Measurements from ENCODE around the gene HOXB6.

Gene HOXB6

DNA sequence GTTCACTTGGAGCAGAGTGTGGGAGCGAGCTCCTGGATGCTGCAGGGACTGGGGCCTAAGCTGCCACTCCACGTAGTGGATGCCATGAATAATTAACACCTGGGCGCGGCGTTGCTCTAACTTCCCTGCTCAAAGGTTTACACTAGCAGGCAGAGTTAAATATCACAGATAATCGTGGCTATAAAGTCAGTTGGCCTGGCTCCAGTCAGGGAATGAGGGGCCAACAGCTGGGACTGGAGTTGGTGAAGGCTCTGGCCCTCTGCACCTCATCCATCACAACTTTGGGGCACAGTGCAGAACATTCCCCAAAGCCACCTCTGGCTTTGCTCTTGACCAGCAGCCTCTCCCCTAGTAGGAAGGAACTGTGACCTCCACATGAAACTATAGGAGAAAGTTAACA lies 37.6 kb downstream of the HOXB6 start:
- Histone ChIP-seq H3K9ac (ENCODE audit: low read depth in 1 of 2, low read length in 2 of 2) (peak overlapping the region in 1 of 2 donors; percentile 35), H3K27me3 (ENCODE audit: control insufficient read depth in 2 of 2, insufficient read depth in 2 of 2, low read length in 2 of 2) (peaks cover 0 to 3% of the 10 kb centered on the region in 2 donors), H3K4me3 (ENCODE audit: low read length in 2 of 2) (peak overlapping the region in 1 of 2 donors; percentile 1), H3K9me3 (ENCODE audit: control insufficient read depth in 2 of 2, low read length in 2 of 2) (no peaks in the 10 kb centered on the region), H3K36me3 (ENCODE audit: control insufficient read depth in 2 of 2, insufficient read depth in 2 of 2, low read length in 2 of 2) (peaks cover 2 to 13% of the 10 kb centered on the region in 2 donors), H3K4me1 (ENCODE audit: control insufficient read depth in 2 of 2, insufficient read depth in 2 of 2, low read length in 2 of 2) (peaks cover 33 to 41% of the 10 kb centered on the region in 2 donors), H3K27ac (ENCODE audit: low read depth in 2 of 2, low read length in 2 of 2) (peak overlapping the region; percentile 67 to 75)

DNA sequence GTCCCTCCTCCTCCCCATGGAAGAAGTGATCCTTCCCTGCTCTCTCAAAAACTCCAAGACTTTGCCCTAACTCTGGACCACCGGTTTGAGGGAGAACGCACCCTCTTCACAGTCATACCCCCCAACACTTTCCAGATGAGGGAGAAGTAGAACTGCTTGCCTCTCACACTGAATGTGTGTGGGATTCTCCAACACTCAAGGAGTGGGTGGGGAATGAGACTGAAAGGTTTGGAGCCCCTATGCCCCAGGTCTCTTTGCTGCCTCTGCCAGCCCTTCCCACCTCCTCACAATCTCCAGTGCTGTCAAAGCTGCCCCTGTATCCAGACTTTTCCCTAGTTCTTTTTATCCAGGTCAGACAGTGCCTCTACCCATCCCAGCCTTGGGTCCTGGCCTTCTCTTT lies 38.1 kb downstream of the HOXB6 start:
- Histone ChIP-seq H3K27ac (ENCODE audit: low read depth in 2 of 2, low read length in 2 of 2) (peak overlapping the region; percentile 67 to 75), H3K27me3 (ENCODE audit: control insufficient read depth in 2 of 2, insufficient read depth in 2 of 2, low read length in 2 of 2) (peaks cover 0 to 3% of the 10 kb centered on the region in 2 donors), H3K4me1 (ENCODE audit: control insufficient read depth in 2 of 2, insufficient read depth in 2 of 2, low read length in 2 of 2) (peaks cover 32 to 46% of the 10 kb centered on the region in 2 donors), H3K36me3 (ENCODE audit: control insufficient read depth in 2 of 2, insufficient read depth in 2 of 2, low read length in 2 of 2) (peaks cover 0 to 13% of the 10 kb centered on the region in 2 donors), H3K4me3 (ENCODE audit: low read length in 2 of 2) (no peak overlapping the region), H3K9me3 (ENCODE audit: control insufficient read depth in 2 of 2, low read length in 2 of 2) (no peaks in the 10 kb centered on the region), H3K9ac (ENCODE audit: low read depth in 1 of 2, low read length in 2 of 2) (peak overlapping the region in 1 of 2 donors; percentile 35)

DNA sequence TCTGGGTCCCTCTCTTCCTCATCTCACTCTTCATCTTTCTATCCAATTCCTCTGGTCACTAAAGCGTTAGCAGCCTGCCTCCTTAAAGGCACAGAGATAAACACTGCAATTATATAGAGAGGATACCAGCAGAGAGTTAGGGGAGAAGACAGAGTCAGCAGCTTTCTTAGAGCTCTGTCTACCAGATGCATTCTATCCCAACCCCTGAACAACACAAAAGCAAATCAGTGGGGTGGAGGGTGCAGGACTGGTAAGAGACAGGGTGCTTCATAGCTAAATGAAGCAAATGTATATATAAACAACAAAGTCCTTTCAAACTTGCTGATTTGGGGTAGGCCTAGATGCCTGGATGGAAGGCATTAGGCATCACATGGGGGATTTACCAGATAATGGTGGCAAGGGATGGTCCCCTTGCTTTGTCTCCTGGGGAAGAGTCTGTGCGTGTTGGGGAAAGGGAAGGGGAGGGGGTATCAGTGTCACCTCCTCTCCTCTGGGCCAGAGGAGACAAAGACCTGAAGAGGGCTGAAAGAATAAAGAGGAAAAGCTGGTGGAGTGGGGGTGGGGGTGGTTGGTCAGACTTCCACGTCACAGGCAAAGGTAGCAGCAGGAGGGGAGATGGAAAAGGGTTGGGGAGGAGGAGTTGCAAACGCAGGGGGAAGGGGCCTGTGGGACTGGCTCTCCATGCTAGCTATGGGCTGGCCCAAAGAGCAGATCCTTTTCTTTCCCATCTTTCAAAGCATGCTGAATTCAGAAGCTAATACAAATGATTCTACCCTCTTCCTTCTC lies 38.7 kb downstream of the HOXB6 start:
- H3K4me3 ChIP-seq (ENCODE audit: low read length in 2 of 2) = no peak overlapping the region
- peak overlapping the region in 1 of 2 donors; percentile 32 for H3K27ac ChIP-seq (ENCODE audit: low read depth in 2 of 2, low read length in 2 of 2)
- H3K36me3 ChIP-seq (ENCODE audit: control insufficient read depth in 2 of 2, insufficient read depth in 2 of 2, low read length in 2 of 2) = peaks cover 0 to 13% of the 10 kb centered on the region in 2 donors
- peaks cover 37 to 48% of the 10 kb centered on the region in 2 donors for H3K4me1 ChIP-seq (ENCODE audit: control insufficient read depth in 2 of 2, insufficient read depth in 2 of 2, low read length in 2 of 2)
- peaks cover 0 to 3% of the 10 kb centered on the region in 2 donors for H3K27me3 ChIP-seq (ENCODE audit: control insufficient read depth in 2 of 2, insufficient read depth in 2 of 2, low read length in 2 of 2)
- H3K9ac ChIP-seq (ENCODE audit: low read depth in 1 of 2, low read length in 2 of 2) = no peak overlapping the region
- H3K9me3 ChIP-seq (ENCODE audit: control insufficient read depth in 2 of 2, low read length in 2 of 2) = no peaks in the 10 kb centered on the region

DNA sequence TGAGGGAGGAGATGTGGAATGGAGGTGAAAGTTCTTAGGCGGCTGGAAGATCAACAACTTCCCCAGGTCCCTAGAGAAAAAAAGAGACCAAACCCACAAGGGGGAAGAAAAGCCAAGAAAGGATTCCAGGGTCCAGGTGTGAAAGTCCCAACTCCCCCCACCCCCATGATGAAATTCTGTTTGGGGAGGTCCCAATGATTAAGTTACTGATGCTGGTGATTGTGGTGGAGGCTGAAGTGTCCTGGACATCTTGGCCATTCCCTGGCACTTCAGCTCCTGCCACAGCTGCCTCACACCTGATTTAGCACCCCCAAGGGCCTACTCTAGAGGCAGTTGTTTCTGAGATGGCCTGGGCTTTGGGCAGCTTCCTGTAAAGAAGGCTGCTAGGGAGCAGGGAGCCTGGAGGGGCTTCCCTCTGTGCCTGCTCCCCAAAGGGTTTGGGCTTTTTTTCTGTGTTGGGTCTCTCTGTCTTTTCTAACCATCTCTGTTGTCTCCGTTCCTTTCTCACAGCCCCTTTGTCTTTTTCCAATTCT lies 39.7 kb downstream of the HOXB6 start:
- Histone ChIP-seq H3K36me3 (ENCODE audit: control insufficient read depth in 2 of 2, insufficient read depth in 2 of 2, low read length in 2 of 2) (peaks cover 0 to 13% of the 10 kb centered on the region in 2 donors), H3K27me3 (ENCODE audit: control insufficient read depth in 2 of 2, insufficient read depth in 2 of 2, low read length in 2 of 2) (peaks cover 0 to 3% of the 10 kb centered on the region in 2 donors), H3K27ac (ENCODE audit: low read depth in 2 of 2, low read length in 2 of 2) (peak overlapping the region in 1 of 2 donors; percentile 23), H3K9me3 (ENCODE audit: control insufficient read depth in 2 of 2, low read length in 2 of 2) (no peaks in the 10 kb centered on the region), H3K4me3 (ENCODE audit: low read length in 2 of 2) (peak overlapping the region in 1 of 2 donors; percentile 50), H3K9ac (ENCODE audit: low read depth in 1 of 2, low read length in 2 of 2) (no peak overlapping the region), H3K4me1 (ENCODE audit: control insufficient read depth in 2 of 2, insufficient read depth in 2 of 2, low read length in 2 of 2) (peaks cover 42 to 53% of the 10 kb centered on the region in 2 donors)

DNA sequence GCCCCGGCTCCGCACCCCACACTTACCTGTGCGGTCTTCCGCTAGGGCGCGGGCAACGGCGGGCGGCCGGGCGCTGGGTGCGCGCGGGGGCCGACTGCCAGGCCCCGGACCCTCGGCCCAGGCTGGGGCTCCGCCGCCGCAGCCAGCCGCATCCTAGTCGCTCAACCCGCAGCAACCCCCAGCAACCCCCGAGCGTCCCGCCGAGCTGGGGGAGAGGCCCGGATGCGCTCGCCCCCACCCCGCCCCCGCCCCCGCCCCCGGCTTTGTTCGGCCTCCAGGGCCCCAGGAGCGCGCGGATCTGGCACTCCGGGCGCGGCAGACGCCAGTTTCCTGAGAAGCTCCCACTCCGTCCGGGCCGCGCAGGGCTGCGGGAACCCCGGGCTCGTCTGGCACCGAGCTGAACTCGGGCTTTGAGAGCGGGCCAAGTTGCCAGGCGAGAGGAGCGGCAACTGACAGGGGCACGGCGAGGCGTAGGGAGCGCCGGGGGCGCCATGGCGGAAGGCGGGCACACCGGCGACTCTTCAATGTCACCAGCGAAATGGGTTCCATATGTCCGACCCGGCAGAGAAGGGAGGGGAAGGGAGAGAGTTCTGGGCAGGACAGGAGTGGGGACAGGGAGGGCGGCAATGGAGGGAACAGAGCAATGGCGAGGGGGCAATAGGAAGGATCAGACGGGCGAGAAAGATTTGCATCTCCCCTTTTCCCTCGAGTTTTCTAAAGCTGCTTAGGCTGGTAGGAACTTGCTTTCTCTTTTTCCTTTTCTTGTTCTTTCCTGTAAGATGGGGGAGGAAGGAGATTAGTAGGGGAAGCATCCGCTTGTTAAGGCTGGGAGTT lies 40.4 kb downstream of the HOXB6 start:
- Histone ChIP-seq H3K27ac (ENCODE audit: low read depth in 2 of 2, low read length in 2 of 2) (peak overlapping the region; percentile 11 to 61), H3K9me3 (ENCODE audit: control insufficient read depth in 2 of 2, low read length in 2 of 2) (no peaks in the 10 kb centered on the region), H3K9ac (ENCODE audit: low read depth in 1 of 2, low read length in 2 of 2) (peak overlapping the region in 1 of 2 donors; percentile 38), H3K36me3 (ENCODE audit: control insufficient read depth in 2 of 2, insufficient read depth in 2 of 2, low read length in 2 of 2) (peaks cover 0 to 13% of the 10 kb centered on the region in 2 donors), H3K4me1 (ENCODE audit: control insufficient read depth in 2 of 2, insufficient read depth in 2 of 2, low read length in 2 of 2) (peaks cover 43 to 59% of the 10 kb centered on the region in 2 donors), H3K4me3 (ENCODE audit: low read length in 2 of 2) (peak overlapping the region; percentile 50 to 51), H3K27me3 (ENCODE audit: control insufficient read depth in 2 of 2, insufficient read depth in 2 of 2, low read length in 2 of 2) (peaks cover 0 to 3% of the 10 kb centered on the region in 2 donors)

DNA sequence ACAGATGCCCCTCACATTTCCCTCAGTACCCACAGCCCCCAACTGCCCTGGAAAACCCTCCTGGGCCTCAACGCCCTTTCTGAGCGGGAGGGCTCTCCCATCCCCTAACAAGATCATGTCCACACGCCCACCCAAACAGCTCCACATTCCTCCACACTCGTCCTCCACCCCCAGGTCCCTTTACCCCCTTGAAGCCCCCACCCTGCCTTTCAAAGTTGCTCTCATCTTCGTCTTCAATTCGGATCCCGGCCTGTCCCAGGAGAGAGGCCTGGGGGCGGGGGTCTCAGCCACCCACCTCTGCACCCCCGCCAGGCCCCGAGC lies 41.0 kb downstream of the HOXB6 start:
- H3K4me1 ChIP-seq (ENCODE audit: control insufficient read depth in 2 of 2, insufficient read depth in 2 of 2, low read length in 2 of 2) = peaks cover 39 to 54% of the 10 kb centered on the region in 2 donors
- no peak overlapping the region for H3K4me3 ChIP-seq (ENCODE audit: low read length in 2 of 2)
- peaks cover 0 to 13% of the 10 kb centered on the region in 2 donors for H3K36me3 ChIP-seq (ENCODE audit: control insufficient read depth in 2 of 2, insufficient read depth in 2 of 2, low read length in 2 of 2)
- peaks cover 0 to 3% of the 10 kb centered on the region in 2 donors for H3K27me3 ChIP-seq (ENCODE audit: control insufficient read depth in 2 of 2, insufficient read depth in 2 of 2, low read length in 2 of 2)
- H3K9ac ChIP-seq (ENCODE audit: low read depth in 1 of 2, low read length in 2 of 2) = no peak overlapping the region
- no peaks in the 10 kb centered on the region for H3K9me3 ChIP-seq (ENCODE audit: control insufficient read depth in 2 of 2, low read length in 2 of 2)
- peak overlapping the region in 1 of 2 donors; percentile 32 for H3K27ac ChIP-seq (ENCODE audit: low read depth in 2 of 2, low read length in 2 of 2)

DNA sequence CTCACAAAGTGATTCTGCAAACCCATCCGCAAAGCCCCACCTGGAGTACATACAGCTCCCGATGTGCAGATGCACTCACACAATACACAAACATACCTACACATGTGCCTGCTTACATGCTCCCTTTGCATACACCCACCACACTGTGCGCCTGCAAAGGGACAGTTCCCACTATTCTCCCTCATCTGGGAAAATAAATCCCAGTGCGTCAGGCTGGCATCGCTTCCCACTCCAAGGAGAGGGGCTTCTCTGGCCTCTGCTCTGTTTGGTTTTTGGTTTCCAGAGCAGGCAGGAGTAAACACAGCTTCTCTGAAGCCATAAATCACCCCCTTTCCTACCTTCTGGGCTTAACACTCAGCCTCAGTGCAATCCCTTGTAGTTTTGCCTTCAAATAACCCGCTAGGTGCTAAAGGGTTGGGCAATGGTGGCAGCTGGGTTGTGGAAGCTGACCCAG lies 41.4 kb downstream of the HOXB6 start:
- no peaks in the 10 kb centered on the region for H3K9me3 ChIP-seq (ENCODE audit: control insufficient read depth in 2 of 2, low read length in 2 of 2)
- peaks cover 0 to 13% of the 10 kb centered on the region in 2 donors for H3K36me3 ChIP-seq (ENCODE audit: control insufficient read depth in 2 of 2, insufficient read depth in 2 of 2, low read length in 2 of 2)
- peaks cover 39 to 54% of the 10 kb centered on the region in 2 donors for H3K4me1 ChIP-seq (ENCODE audit: control insufficient read depth in 2 of 2, insufficient read depth in 2 of 2, low read length in 2 of 2)
- H3K27ac ChIP-seq (ENCODE audit: low read depth in 2 of 2, low read length in 2 of 2) = peak overlapping the region in 1 of 2 donors; percentile 56
- H3K4me3 ChIP-seq (ENCODE audit: low read length in 2 of 2) = peak overlapping the region in 1 of 2 donors; percentile 31
- H3K27me3 ChIP-seq (ENCODE audit: control insufficient read depth in 2 of 2, insufficient read depth in 2 of 2, low read length in 2 of 2) = peaks cover 0 to 3% of the 10 kb centered on the region in 2 donors
- H3K9ac ChIP-seq (ENCODE audit: low read depth in 1 of 2, low read length in 2 of 2) = no peak overlapping the region

DNA sequence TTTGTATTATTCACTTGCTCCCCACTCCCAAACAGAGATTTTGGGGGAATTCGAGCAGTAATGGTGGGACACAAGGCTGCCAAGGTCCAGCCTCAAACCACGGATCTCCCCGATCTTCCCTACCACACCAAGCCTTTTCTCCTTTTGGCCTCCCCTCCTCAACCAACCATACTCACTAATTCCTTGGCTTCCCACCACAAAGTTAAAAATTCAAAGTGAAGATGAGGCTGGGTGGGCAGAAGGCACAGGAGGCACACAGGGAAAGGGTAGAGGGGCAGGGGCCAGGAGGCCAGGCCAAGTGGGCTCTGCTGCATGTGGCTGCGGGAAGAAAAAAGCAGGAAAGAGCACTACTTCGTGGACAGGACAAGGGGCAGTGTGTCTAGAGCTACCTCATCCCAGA lies 41.9 kb downstream of the HOXB6 start:
- H3K36me3 ChIP-seq (ENCODE audit: control insufficient read depth in 2 of 2, insufficient read depth in 2 of 2, low read length in 2 of 2) = peaks cover 0 to 13% of the 10 kb centered on the region in 2 donors
- no peak overlapping the region for H3K9ac ChIP-seq (ENCODE audit: low read depth in 1 of 2, low read length in 2 of 2)
- H3K27ac ChIP-seq (ENCODE audit: low read depth in 2 of 2, low read length in 2 of 2) = peak overlapping the region in 1 of 2 donors; percentile 56
- H3K9me3 ChIP-seq (ENCODE audit: control insufficient read depth in 2 of 2, low read length in 2 of 2) = no peaks in the 10 kb centered on the region
- peaks cover 39 to 52% of the 10 kb centered on the region in 2 donors for H3K4me1 ChIP-seq (ENCODE audit: control insufficient read depth in 2 of 2, insufficient read depth in 2 of 2, low read length in 2 of 2)
- no peak overlapping the region for H3K4me3 ChIP-seq (ENCODE audit: low read length in 2 of 2)
- peaks cover 0 to 3% of the 10 kb centered on the region in 2 donors for H3K27me3 ChIP-seq (ENCODE audit: control insufficient read depth in 2 of 2, insufficient read depth in 2 of 2, low read length in 2 of 2)

DNA sequence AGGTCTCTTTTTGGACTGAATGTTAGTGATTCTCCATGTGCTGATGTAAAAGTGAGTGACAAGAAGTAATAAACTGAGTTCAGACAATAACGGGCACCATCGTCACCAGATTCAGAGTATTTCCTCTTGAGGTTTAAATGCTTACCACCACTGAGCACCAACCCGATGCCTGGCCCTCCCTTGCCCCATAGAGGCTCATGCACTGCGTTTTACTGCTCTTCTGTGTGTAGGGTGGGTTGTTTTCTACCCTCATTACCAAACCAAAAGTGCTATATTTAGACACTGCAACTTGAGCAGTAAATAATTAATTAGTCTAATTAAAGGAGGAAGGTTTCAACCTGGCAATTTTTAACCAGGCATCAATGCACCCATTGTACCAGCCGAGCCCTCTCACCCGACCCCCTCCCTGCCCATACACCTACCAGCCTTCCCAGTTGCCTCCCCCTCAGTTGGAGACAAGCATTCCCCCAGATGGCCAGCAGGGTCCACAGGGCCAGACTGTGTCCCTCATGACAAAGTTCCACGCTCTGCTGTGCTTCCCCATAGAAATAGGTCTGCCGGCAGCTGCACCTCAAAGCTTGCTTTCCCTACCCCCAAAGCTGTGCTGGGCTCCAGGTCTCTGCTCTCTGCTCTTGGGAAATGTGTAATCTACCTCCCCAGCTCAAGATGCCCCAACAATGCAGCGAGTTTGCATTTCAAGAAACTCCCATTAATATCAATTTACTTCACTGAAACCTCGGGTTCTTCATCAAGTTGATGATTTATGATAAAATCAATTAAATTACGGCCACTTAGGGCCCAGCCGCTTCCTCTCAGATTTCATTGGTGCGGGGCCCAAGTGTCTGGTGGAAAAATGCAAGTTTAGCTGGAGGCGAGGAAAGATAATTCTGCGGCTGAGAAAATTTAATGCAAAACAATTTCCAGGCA lies 42.6 kb downstream of the HOXB6 start:
- peaks cover 0 to 13% of the 10 kb centered on the region in 2 donors for H3K36me3 ChIP-seq (ENCODE audit: control insufficient read depth in 2 of 2, insufficient read depth in 2 of 2, low read length in 2 of 2)
- peaks cover 41 to 51% of the 10 kb centered on the region in 2 donors for H3K4me1 ChIP-seq (ENCODE audit: control insufficient read depth in 2 of 2, insufficient read depth in 2 of 2, low read length in 2 of 2)
- H3K27me3 ChIP-seq (ENCODE audit: control insufficient read depth in 2 of 2, insufficient read depth in 2 of 2, low read length in 2 of 2) = peaks cover 0 to under 1% of the 10 kb centered on the region in 2 donors
- H3K9me3 ChIP-seq (ENCODE audit: control insufficient read depth in 2 of 2, low read length in 2 of 2) = no peaks in the 10 kb centered on the region
- peak overlapping the region; percentile 54 to 57 for H3K27ac ChIP-seq (ENCODE audit: low read depth in 2 of 2, low read length in 2 of 2)
- H3K9ac ChIP-seq (ENCODE audit: low read depth in 1 of 2, low read length in 2 of 2) = no peak overlapping the region
- no peak overlapping the region for H3K4me3 ChIP-seq (ENCODE audit: low read length in 2 of 2)

Measured in mucosa of rectum (tissue), 2 donors.